ENCODE data around the gene FOSB.

Gene FOSB

GRCh38 chr19:45451850-45452387 lies 15.9 kb upstream of the FOSB start:
- peak overlapping the region; percentile 87 to 88 (median 87) for H3K4me3 Mint-ChIP-seq
- no peak for TF ChIP-seq CTCF (IDR thresholded peaks at IDR 0.05; ENCODE audit: unreplicated experiment in 3 of 3)
- H3K27me3 Mint-ChIP-seq (ENCODE audit: low read depth) = peaks cover 11% of the 10 kb centered on the region
- H3K36me3 Mint-ChIP-seq (ENCODE audit: low read depth) = no peaks in the 10 kb centered on the region
- H3K4me1 Mint-ChIP-seq = peaks cover 52% of the 10 kb centered on the region
- H3K9me3 Mint-ChIP-seq = no peaks in the 10 kb centered on the region
- peak overlapping the region; percentile 60 to 96 (median 70) for H3K27ac Mint-ChIP-seq

- Mint-ChIP-seq H3K27ac (peak overlapping the region; percentile 78 to 91 (median 85)), H3K4me3 (peak overlapping the region; percentile 17 to 56 (median 49)), H3K36me3 (ENCODE audit: low read depth) (no peaks in the 10 kb centered on the region), H3K4me1 (peaks cover 35% of the 10 kb centered on the region), H3K9me3 (no peaks in the 10 kb centered on the region), H3K27me3 (ENCODE audit: low read depth) (peaks cover 19% of the 10 kb centered on the region)
- no peak for TF ChIP-seq CTCF (IDR thresholded peaks at IDR 0.05; ENCODE audit: unreplicated experiment in 3 of 3)
These were observed 11.9 kb upstream of the FOSB start for GRCh38 chr19:45455707-45456499.

- no peak overlapping the region for H3K4me3 Mint-ChIP-seq
- H3K36me3 Mint-ChIP-seq (ENCODE audit: low read depth) = no peaks in the 10 kb centered on the region
- H3K27me3 Mint-ChIP-seq (ENCODE audit: low read depth) = peaks cover 21% of the 10 kb centered on the region
- H3K9me3 Mint-ChIP-seq = no peaks in the 10 kb centered on the region
- H3K27ac Mint-ChIP-seq = peak overlapping the region; percentile 78 to 91 (median 85)
- TF ChIP-seq CTCF (IDR thresholded peaks at IDR 0.05; ENCODE audit: unreplicated experiment in 3 of 3) = no peak
- peaks cover 31% of the 10 kb centered on the region for H3K4me1 Mint-ChIP-seq
These were observed 11.3 kb upstream of the FOSB start for GRCh38 chr19:45456500-45456815.

- Mint-ChIP-seq H3K27ac (peak overlapping the region in 2 of 3 experiments; percentile 29 to 42), H3K4me3 (no peak overlapping the region), H3K4me1 (peaks cover 22% of the 10 kb centered on the region), H3K36me3 (ENCODE audit: low read depth) (no peaks in the 10 kb centered on the region), H3K9me3 (no peaks in the 10 kb centered on the region), H3K27me3 (ENCODE audit: low read depth) (peaks cover 12% of the 10 kb centered on the region)
- TF ChIP-seq CTCF (IDR thresholded peaks at IDR 0.05; ENCODE audit: unreplicated experiment in 3 of 3) = no peak
These were observed 10.0 kb upstream of the FOSB start for GRCh38 chr19:45457776-45458175.

GRCh38 chr19:45460807-45461347 lies 6.9 kb upstream of the FOSB start:
- Mint-ChIP-seq H3K36me3 (ENCODE audit: low read depth) (no peaks in the 10 kb centered on the region), H3K9me3 (no peaks in the 10 kb centered on the region), H3K27ac (no peak overlapping the region), H3K4me1 (peaks cover 6% of the 10 kb centered on the region), H3K27me3 (ENCODE audit: low read depth) (peaks cover 20% of the 10 kb centered on the region), H3K4me3 (no peak overlapping the region)
- TF ChIP-seq CTCF (IDR thresholded peaks at IDR 0.05; ENCODE audit: unreplicated experiment in 3 of 3) = no peak
